ENCODE data around the gene MTHFS. TPM values are rescaled to one million over a fixed set of nuclear protein-coding genes. Genes with fewer than 3 reads are reported as not detected.
A peak's percentile ranks its signal among the peaks of the same experiment; 100 is the strongest.

The MTHFS gene
- polyA plus RNA-seq, 5 donors: 20.9 to 26.1 (median 23.4) TPM

DNA sequence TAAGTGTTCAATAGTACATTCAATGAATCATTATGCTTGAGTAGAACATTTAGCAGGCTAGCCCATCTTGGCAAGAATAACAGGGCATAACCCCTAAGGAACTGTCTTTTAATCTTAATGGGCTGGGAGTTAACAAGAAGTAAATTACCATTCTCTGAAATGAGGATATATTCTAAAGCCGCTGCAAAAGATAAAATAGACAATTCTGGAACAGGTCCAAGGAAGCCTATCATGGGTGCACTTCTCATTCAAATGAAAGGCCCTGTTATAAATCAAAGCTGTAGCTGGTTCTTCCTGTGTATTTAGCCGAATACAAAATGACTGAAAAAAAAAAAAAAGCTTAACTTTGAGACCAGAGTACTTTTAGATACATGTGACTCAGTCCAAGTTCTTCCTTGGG is 15.6 kb downstream of the MTHFS start:
- DNase-seq: no peak

DNA sequence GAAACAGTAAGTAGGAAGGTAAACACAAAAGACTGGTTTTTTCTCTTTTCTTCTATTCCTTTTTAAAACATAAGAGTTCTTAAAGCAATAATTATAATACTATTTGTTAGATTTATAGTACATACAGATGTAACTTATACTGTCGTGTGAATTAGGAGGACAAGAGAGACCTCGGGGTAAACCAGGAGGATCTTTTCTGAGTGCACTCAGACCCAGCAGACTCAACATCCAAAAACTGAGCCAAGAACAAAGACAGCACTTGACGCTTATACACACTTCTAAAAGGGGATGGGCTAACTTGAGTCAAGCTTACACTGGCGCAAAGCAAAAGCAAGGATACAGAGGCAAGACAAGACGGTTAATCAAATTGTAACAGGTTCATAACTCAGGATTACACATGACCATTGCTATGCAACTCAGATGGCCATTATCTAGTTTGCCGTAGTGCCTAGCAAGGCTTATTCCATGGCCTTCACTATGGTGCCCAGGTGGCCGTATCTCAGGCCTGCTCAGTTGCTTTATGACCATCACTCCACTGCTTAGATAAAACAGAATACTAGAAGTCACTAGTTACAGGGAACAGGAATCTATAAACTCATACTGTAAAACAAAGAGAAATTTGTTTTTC is 18.6 kb downstream of the MTHFS start:
- no peak for DNase-seq

DNA sequence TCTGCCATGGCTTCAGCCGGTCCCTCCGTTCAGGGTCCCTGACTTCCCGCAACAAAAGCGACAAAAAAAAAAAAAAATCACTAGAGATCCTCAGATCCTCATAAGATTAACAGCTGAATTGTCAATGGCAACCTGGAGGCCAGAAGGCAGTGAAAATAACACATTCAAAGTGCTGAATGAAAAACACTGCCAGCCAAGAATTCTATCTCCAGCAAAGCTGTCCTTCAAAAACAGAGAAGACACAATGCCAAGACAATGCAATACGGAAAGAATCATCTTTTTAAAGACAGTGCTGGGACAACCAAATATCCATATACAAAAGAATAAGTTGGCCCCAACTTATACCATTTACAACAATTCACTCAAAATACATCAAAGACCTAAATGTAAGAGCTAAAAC is 21.6 kb downstream of the MTHFS start:
- DNase-seq: no peak

DNA sequence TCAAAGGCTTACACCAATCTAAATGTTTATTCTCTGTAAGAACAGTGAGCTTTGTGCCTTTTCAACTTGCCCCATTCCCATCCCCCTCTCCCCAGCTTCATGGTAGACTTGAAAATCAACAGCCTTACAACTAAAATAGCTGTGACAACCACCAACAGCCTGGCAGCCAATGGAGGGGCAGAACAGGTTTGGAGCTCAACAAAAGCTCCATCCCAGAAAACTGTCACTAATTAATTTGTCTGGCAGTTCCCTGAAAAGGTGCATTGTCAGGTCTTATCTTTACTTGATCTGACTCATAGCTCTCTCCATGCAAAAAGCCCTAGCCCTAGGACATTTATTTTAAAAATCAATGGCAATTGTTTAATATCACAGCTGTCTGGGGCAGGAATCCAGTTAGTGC is 22.6 kb downstream of the MTHFS start:
- no peak for DNase-seq

DNA sequence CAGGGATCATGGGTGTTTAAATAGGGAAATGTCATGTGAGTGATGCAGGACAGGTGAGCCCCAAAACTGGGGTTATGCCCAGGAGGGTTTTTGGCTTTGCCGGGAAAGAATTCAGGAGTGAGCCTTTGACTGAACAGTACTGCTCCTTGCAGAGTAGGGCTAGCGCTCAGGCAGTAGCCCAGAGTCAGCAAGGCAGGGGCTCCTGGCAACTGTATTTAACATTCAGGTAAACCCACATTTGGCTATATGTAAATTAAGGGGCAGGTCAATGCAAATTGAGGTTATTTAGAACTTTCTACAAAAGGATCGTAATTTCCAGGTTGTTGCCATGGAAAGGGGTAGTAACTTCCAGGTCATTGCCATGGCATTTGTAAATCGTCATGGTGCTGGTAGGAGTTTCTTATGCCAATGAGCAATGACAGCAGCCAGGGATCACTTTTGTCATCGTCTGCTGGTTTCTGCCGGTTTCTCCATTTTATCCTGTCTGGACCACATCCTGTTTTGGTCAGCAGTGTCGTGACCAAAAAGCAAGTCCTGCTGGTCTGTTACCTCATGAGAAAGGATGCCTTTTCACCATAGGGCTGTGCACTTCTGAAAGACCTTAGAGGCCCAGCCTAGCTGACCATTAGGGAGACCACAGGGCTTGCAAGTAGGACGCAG is 24.3 kb downstream of the MTHFS start:
- no peak for DNase-seq

GRCh38 chr15:79868554-79868953 is 28.3 kb downstream of the MTHFS start:
- no peak for DNase-seq

- no peak for DNase-seq
Measured at GRCh38 chr15:79863886-79864285, 32.9 kb downstream of the MTHFS start.

DNA sequence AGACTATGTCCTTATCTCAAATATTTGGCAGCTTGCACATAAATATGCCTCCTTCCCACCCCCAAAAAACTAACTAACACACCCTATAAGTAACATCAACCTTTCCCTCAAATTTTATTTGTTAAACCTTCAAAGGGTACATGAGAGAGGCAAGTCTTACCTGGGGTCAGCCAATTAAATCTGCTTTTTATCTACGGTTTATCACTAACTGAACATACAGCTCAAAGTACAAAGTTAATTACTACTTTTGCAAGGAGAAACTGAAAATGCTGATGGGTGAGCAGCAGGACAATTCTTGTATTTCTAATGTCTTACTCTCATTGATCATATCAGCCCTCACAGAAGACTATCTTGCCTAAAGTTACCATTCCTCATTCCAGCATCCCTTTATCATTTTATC is 34.6 kb downstream of the MTHFS start:
- DNase-seq: no peak

- no peak for DNase-seq
Measured at GRCh38 chr15:79860661-79861060, 36.2 kb downstream of the MTHFS start.

DNA sequence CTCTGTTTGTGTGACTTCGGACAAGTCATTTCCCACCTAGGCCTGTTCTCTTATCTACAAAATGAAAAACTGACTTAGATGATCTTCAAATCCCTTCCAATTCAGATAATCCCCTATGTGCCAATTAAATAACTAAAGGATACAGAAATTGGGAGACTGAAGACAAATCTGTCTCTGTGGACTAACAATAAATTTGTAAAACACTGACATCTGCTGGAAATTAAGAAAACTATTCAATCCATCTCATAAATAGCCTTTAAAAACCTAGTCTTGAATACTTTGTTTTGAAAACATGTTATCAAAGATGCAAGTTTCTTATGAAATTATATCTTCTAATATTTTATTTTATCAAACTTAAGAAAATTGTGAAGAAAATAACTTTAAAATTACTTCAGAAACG is 38.3 kb downstream of the MTHFS start:
- no peak for DNase-seq

DNA sequence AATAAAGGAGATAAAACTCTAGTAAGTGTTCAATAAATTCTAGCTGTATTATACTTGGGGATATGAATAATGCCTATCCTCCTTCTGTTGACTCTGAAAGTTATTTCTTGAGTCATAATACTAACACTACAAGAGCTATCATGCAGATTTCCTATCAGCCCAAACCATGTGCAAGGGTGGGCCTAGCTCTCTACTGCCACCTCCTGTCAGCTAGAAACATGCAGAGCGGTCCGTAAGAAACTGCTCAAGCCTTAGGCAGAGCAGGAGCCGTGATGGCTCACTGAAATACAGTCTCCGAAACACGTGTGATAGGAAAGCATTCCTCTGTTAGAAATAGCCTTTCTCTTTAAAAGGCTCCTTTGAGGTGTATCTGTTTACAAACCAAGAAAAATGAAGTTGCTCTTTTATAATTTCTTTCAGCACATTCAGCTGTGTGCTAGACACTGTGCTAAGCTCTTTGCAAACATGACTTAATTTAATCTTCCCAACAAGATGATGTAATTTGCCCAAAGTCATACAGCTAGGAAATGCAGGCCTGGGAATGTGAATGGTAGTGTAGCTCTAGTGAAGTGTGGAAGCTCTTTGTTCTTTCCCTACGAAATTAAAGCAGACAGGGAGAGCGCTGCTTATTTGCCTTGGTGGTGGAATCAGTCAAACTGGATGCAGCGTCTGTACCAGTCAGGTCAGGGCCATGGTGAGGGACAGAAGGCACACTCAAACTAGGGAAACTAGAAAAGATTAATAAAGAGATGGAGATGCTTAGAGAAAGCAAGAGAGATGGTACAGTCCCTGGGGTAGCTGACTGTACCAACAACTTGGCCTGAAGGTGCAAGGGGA is 43.1 kb downstream of the MTHFS start:
- peak; percentile 37 to 66 for DNase-seq

- DNase-seq: peak in 1 of 2 donors; percentile 6
Measured at GRCh38 chr15:79849789-79850188, 47.0 kb downstream of the MTHFS start.

- DNase-seq: no peak
Measured at GRCh38 chr15:79846539-79846938, 50.3 kb downstream of the MTHFS start.

GRCh38 chr15:79844221-79844620 is 52.6 kb downstream of the MTHFS start:
- no peak for DNase-seq

DNA sequence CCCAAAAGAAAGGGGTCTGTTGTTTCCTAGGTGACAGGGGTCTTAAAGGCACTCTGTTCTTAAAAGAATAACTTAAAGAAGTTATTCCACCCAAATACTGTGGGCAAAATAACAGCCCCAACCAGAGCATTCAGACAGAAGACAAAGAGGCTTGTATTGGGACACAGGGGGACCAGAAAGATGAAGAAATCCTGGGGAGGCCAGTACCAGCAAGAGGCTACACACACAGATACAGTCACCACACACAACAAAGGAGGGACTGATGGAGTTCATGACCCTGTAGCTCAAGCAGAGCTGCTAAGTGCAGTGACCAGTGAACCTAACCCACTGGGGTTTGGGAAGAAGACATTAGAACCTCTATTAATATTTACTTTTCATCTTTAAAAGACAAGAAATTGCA is 59.0 kb downstream of the MTHFS start:
- no peak for DNase-seq

- peak; percentile 66 to 70 for DNase-seq
Measured at GRCh38 chr15:79834495-79834894, 62.3 kb downstream of the MTHFS start.

DNA sequence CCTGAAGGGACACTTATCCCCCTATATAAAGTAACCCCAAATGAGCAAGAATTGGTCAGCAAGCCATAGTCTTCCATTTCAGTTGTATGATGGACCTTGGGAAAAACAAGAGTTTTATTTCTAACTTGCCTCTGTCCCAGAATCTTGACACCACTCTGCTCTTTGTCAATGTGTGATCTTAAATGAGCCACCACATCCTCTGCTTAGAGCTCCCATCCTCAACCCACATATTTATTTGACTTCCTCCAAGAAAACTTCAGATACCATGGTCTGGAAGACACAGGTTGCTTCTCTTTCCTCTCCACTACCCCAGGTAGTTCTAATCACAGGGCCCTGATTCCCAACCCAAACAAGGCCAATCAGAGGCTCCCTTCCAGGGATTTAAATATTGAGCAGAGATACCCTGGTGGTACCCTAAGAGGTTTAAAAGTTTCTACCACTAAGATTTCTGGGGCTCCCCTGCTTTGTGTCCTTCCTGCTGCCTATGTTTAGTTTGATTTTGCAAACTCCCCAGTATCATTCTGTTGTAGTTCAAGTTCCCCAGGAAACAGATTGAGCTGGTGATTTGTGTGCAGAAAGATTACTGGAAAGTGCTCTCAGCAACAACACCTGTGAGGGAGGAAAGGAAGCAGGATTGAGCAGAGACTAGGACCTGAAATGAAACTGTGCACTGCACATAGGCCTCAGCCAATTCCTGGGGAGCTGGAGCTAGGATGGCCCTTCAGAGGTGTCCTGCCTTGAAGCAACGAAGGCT is 64.3 kb downstream of the MTHFS start:
- no peak for DNase-seq

- no peak for DNase-seq
Measured at GRCh38 chr15:79831604-79832003, 65.2 kb downstream of the MTHFS start.

DNA sequence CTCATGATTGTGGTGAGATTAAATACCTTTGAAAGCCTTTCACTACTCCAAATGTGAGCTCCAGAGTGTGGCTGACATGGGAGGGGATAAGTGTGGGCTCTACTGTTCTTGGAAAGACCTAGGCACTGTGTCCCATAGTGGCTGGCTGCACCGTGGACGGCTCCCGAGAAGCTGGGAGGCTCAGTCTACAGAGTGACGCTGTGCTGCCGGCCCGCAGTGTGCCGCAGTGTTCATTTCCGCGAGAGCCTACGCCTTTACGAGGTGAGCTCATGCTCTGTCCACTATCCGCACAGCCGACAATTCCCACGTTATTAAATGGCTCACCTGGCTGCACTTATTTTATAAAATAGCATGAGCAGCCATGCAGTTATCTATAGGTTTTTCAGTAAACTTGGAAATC is 66.9 kb downstream of the MTHFS start:
- no peak for DNase-seq

GRCh38 chr15:79828447-79828846 is 68.4 kb downstream of the MTHFS start:
- no peak for DNase-seq

GRCh38 chr15:79826800-79827199 is 70.0 kb downstream of the MTHFS start:
- DNase-seq: no peak

- DNase-seq: no peak
Measured at GRCh38 chr15:79824136-79824701, 72.6 kb downstream of the MTHFS start.

All from right lung (tissue), 5 donors.